ENCODE results near the gene ANTKMT.

- TF ChIP-seq POLR2A (IDR thresholded peaks at IDR 0.05) (no peak), CTCF (IDR thresholded peaks at IDR 0.05) (no peak)
Observed at GRCh38 chr16:703406-703805, 17.5 kb upstream of the ANTKMT start.

All from lower leg skin (tissue), 3 donors.